Vagina (tissue), 2 donors: ENCODE results near the gene GALNT17.

Experiments
- POLR2A ChIP-seq, 2 donors: fragments of 450-650 bp; IDR thresholded peaks; one replicate each; pipeline ENCODE4 v1.6.1; 2017; ENCODE audit warnings: antibody characterized with exemption in 2 of 2, mild to moderate bottlenecking in 2 of 2, moderate library complexity in 2 of 2
- POLR2AphosphoS5 ChIP-seq, 2 donors: sonication (generic); formaldehyde crosslinking; IDR thresholded peaks; one replicate each; pipeline ENCODE4 v1.9.0; 2017; ENCODE audit warnings: antibody characterized with exemption in 2 of 2, mild to moderate bottlenecking in 2 of 2, low read depth in 1 of 2; ENCODE audit not compliant: insufficient read depth in 1 of 2
- TF ChIP-seq, protein P1 (sequence below), 3 experiments: fragments of 450-650 bp in 2 of 3; fragments of 200-600 bp in 1 of 3; sonication (generic) in 1 of 3; IDR thresholded peaks; one replicate each; pipeline ENCODE4 v1.5.1; 2017 to 2019; ENCODE audit warnings: antibody characterized with exemption in 3 of 3, mild to moderate bottlenecking in 2 of 3, moderate library complexity in 2 of 3

DNA sequence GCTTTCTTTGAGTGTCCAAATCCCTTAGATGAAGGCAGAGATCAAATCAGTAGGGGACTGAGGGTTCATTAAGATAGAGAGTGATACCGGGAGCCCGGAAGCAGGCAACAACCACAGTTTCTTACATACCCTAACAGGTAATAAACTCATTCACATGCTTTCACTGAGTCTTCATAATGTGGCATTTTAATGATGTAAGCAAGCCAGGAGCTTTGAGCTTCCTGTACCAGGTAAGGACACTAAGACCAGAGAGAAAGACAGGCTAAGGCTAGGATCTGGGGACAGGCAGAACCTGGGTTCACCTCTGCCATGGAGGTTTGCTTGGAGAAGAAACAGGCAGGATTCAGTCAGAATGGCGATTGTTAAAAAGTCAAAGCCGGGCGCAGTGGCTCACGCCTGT is 618.3 kb downstream of the GALNT17 start:
- TF ChIP-seq, protein P1, sequence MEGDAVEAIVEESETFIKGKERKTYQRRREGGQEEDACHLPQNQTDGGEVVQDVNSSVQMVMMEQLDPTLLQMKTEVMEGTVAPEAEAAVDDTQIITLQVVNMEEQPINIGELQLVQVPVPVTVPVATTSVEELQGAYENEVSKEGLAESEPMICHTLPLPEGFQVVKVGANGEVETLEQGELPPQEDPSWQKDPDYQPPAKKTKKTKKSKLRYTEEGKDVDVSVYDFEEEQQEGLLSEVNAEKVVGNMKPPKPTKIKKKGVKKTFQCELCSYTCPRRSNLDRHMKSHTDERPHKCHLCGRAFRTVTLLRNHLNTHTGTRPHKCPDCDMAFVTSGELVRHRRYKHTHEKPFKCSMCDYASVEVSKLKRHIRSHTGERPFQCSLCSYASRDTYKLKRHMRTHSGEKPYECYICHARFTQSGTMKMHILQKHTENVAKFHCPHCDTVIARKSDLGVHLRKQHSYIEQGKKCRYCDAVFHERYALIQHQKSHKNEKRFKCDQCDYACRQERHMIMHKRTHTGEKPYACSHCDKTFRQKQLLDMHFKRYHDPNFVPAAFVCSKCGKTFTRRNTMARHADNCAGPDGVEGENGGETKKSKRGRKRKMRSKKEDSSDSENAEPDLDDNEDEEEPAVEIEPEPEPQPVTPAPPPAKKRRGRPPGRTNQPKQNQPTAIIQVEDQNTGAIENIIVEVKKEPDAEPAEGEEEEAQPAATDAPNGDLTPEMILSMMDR (IDR thresholded peaks at IDR 0.05) = no peak
- TF ChIP-seq POLR2AphosphoS5 (IDR thresholded peaks at IDR 0.05; ENCODE audit: insufficient read depth in 1 of 2, low read depth in 1 of 2) = no peak
- TF ChIP-seq POLR2A (IDR thresholded peaks at IDR 0.05) = no peak
